GM06990 (cell line): ENCODE results near the gene PALLD.

Source experiments
- DNase-seq: peaks from one replicate; pipeline ENCODE4 v3.0.0-alpha.2; 2011; ENCODE audit not compliant: insufficient read length; ENCODE audit errors: extremely low read depth
- H3K27me3 ChIP-seq: replicated peaks from 2 replicates; pipeline ENCODE4 v1.6.0; 2011; ENCODE audit warnings: low read length; ENCODE audit not compliant: control insufficient read depth, insufficient read depth
- H3K36me3 ChIP-seq: 2 replicates; pipeline ENCODE4 v1.5.1; 2011; ENCODE audit warnings: low read length; ENCODE audit not compliant: control insufficient read depth, insufficient read depth
- H3K4me3 ChIP-seq: replicated peaks from 2 replicates; pipeline ENCODE4 v1.5.1; 2011; ENCODE audit warnings: low read depth, mild to moderate bottlenecking, control low read depth, low read length
- TF ChIP-seq, protein P1 (sequence below): IDR thresholded peaks from 2 replicates; pipeline ENCODE4 v1.5.1; 2011; ENCODE audit warnings: low read length, control low read depth, mild to moderate bottlenecking, inconsistent platforms; ENCODE audit not compliant: insufficient read depth, poor library complexity, severe bottlenecking

PALLD gene

GRCh38 chr4:168871632-168872031 is 374.8 kb downstream of the PALLD start:
- TF ChIP-seq, protein P1, sequence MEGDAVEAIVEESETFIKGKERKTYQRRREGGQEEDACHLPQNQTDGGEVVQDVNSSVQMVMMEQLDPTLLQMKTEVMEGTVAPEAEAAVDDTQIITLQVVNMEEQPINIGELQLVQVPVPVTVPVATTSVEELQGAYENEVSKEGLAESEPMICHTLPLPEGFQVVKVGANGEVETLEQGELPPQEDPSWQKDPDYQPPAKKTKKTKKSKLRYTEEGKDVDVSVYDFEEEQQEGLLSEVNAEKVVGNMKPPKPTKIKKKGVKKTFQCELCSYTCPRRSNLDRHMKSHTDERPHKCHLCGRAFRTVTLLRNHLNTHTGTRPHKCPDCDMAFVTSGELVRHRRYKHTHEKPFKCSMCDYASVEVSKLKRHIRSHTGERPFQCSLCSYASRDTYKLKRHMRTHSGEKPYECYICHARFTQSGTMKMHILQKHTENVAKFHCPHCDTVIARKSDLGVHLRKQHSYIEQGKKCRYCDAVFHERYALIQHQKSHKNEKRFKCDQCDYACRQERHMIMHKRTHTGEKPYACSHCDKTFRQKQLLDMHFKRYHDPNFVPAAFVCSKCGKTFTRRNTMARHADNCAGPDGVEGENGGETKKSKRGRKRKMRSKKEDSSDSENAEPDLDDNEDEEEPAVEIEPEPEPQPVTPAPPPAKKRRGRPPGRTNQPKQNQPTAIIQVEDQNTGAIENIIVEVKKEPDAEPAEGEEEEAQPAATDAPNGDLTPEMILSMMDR = no peak
- no peaks in the 10 kb centered on the region for H3K27me3 ChIP-seq
- no peak for DNase-seq
- no peaks in the 10 kb centered on the region for H3K36me3 ChIP-seq
- H3K4me3 ChIP-seq = no peak overlapping the region

GRCh38 chr4:168874083-168874482 is 377.2 kb downstream of the PALLD start:
- TF ChIP-seq, protein P1 = no peak
- no peaks in the 10 kb centered on the region for H3K36me3 ChIP-seq
- peaks cover 2% of the 10 kb centered on the region for H3K27me3 ChIP-seq
- DNase-seq = no peak
- H3K4me3 ChIP-seq = no peak overlapping the region

GRCh38 chr4:168876106-168876505 is 379.3 kb downstream of the PALLD start:
- no peaks in the 10 kb centered on the region for H3K36me3 ChIP-seq
- TF ChIP-seq, protein P1 = no peak
- H3K4me3 ChIP-seq = no peak overlapping the region
- no peak for DNase-seq
- H3K27me3 ChIP-seq = peaks cover 2% of the 10 kb centered on the region

- peaks cover 2% of the 10 kb centered on the region for H3K27me3 ChIP-seq
- DNase-seq = peak; percentile 25
- TF ChIP-seq, protein P1 = no peak
- H3K36me3 ChIP-seq = no peaks in the 10 kb centered on the region
- H3K4me3 ChIP-seq = no peak overlapping the region; the same call in 1 of the 2 replicates
Measured at GRCh38 chr4:168877511-168878491, 380.9 kb downstream of the PALLD start.

DNA sequence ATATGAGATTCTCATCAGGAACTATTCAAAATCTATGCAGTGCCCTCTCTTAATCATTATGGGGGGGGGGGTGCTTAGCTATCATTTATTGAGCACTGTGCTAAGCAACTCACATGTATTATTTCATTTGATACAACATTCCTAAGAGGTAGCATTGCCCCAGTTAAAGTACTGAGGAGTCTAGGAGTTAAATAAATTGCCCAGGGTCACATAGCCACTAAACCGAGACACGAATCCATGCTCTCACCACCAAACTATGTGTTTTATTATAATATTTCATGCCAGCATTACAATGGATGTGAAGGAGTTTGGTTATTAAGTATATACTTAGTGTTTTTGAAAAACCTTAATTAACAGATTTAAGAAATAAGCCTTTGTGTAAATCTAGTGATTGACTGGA is 381.8 kb downstream of the PALLD start:
- Histone ChIP-seq H3K27me3 (peaks cover 2% of the 10 kb centered on the region), H3K4me3 (no peak overlapping the region), H3K36me3 (no peaks in the 10 kb centered on the region)
- no peak for DNase-seq
- TF ChIP-seq, protein P1 = no peak
